Measurements from ENCODE around the gene STK25.
"Not testable (repeated sequence)": the region's sequence is repeated elsewhere in the genome, so short reads cannot be mapped to it uniquely, and the experiment has no call there.

DNA sequence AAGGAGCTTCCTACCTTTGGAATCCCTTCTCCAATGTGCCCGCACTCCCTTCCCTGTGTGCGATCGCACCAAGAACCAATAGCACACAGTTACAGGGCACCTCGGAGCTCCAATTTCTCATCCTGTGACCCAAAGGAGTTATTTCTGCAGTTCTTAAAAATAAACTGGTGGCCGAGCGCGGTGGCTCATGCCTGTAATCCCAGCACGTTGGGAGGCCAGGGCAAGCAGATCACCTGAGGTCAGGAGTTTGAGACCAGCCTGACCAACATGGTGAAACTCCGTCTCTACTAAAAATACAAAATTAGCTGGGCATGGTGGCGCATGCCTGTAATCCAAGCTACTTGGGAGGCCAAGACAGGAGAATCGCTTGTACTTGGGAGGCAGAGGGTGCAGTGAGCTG, 2.1 kb downstream of the STK25 start:
- TF ChIP-seq CTCF, POLR2A (IDR thresholded peaks at IDR 0.05): not testable (repeated sequence)
